Activated naive CD4-positive, alpha-beta T cell treated with anti-CD3 and anti-CD28 coated beads, Interleukin-2, amount 50 U/mL, for 72 hours (primary cell): Measurements from ENCODE around the gene MAP7. TPM values are rescaled to one million over a fixed set of nuclear protein-coding genes. Genes with fewer than 3 reads are reported as not detected.
"Not testable (repeated sequence)": the region's sequence is repeated elsewhere in the genome, so short reads cannot be mapped to it uniquely, and the experiment has no call there.

ENCODE experiments used
- ATAC-seq, 2 donors: fragments of 150-1000 bp; cut with Tn5 transposase; 2 replicates each; pipeline ENCODE4 v1.10.0; 2021; ENCODE audit warnings: mild to moderate bottlenecking in 2 of 2, moderate library complexity in 2 of 2
- DNase-seq, 2 donors: peaks; one replicate each; pipeline ENCODE4 v3.0.0; 2021 to 2022; ENCODE audit warnings: low spot score in 2 of 2
- H3K27ac Mint-ChIP-seq, 2 donors: one replicate each; pipeline ENCODE4 v1.8.0; 2022; ENCODE audit warnings: mild to moderate bottlenecking in 2 of 2, mixed read lengths in 2 of 2
- H3K36me3 Mint-ChIP-seq, 2 donors: one replicate each; pipeline ENCODE4 v1.8.0; 2022; ENCODE audit warnings: mixed read lengths in 2 of 2
- H3K9me3 Mint-ChIP-seq, 2 donors: one replicate each; pipeline ENCODE4 v1.8.0; 2022; ENCODE audit warnings: mixed read lengths in 2 of 2
- total RNA-seq, 2 donors: library from RNA; stranded (reverse); gene quantifications; one replicate each; pipeline ENCODE4 v1.2.3, GENCODE V29; 2022

MAP7 gene
- total RNA-seq, 2 donors from 2014 or later = 1.3 to 2.7 TPM

- Mint-ChIP-seq H3K9me3 (no peaks in the 10 kb centered on the region), H3K27ac (no peak overlapping the region), H3K36me3 (no peaks in the 10 kb centered on the region)
- no peak for DNase-seq
- no peak for ATAC-seq
These were observed 47.4 kb downstream of the MAP7 start for GRCh38 chr6:136502786-136503185.

- Mint-ChIP-seq H3K36me3 (no peaks in the 10 kb centered on the region), H3K9me3 (no peaks in the 10 kb centered on the region), H3K27ac (no peak overlapping the region)
- DNase-seq = no peak
- ATAC-seq = no peak
These were observed 48.7 kb downstream of the MAP7 start for GRCh38 chr6:136501514-136501913.

- ATAC-seq = no peak
- Mint-ChIP-seq H3K36me3 (no peaks in the 10 kb centered on the region), H3K27ac (no peak overlapping the region), H3K9me3 (no peaks in the 10 kb centered on the region)
- no peak for DNase-seq
These were observed 49.1 kb downstream of the MAP7 start for GRCh38 chr6:136501096-136501495.

- Mint-ChIP-seq H3K27ac (no peak overlapping the region), H3K36me3 (no peaks in the 10 kb centered on the region), H3K9me3 (no peaks in the 10 kb centered on the region)
- no peak for DNase-seq
- no peak for ATAC-seq
These were observed 49.8 kb downstream of the MAP7 start for GRCh38 chr6:136500414-136500813.

GRCh38 chr6:136499370-136499769 is 50.9 kb downstream of the MAP7 start:
- ATAC-seq (no peak), DNase-seq (no peak)
- H3K27ac Mint-ChIP-seq = peak overlapping the region in 1 of 2 donors; percentile 72
- H3K36me3 Mint-ChIP-seq = no peaks in the 10 kb centered on the region
- H3K9me3 Mint-ChIP-seq = no peaks in the 10 kb centered on the region

- DNase-seq, H3K27ac Mint-ChIP-seq, H3K36me3 Mint-ChIP-seq, H3K9me3 Mint-ChIP-seq, ATAC-seq: not testable (repeated sequence)
These were observed 53.8 kb downstream of the MAP7 start for GRCh38 chr6:136496449-136496848.

- H3K36me3 Mint-ChIP-seq = no peaks in the 10 kb centered on the region
- H3K27ac Mint-ChIP-seq = no peak overlapping the region
- H3K9me3 Mint-ChIP-seq = no peaks in the 10 kb centered on the region
- no peak for ATAC-seq
- DNase-seq = no peak
These were observed 55.5 kb downstream of the MAP7 start for GRCh38 chr6:136494710-136495109.

- Mint-ChIP-seq H3K9me3 (no peaks in the 10 kb centered on the region), H3K36me3 (no peaks in the 10 kb centered on the region), H3K27ac (no peak overlapping the region)
- no peak for ATAC-seq
- no peak for DNase-seq
These were observed 56.2 kb downstream of the MAP7 start for GRCh38 chr6:136494059-136494458.

- no peaks in the 10 kb centered on the region for H3K9me3 Mint-ChIP-seq
- no peak overlapping the region for H3K27ac Mint-ChIP-seq
- ATAC-seq (no peak), DNase-seq (no peak)
- H3K36me3 Mint-ChIP-seq = no peaks in the 10 kb centered on the region
These were observed 57.8 kb downstream of the MAP7 start for GRCh38 chr6:136492409-136492808.

- no peaks in the 10 kb centered on the region for H3K36me3 Mint-ChIP-seq
- DNase-seq (no peak), ATAC-seq (no peak)
- H3K9me3 Mint-ChIP-seq = no peaks in the 10 kb centered on the region
- no peak overlapping the region for H3K27ac Mint-ChIP-seq
These were observed 58.5 kb downstream of the MAP7 start for GRCh38 chr6:136491754-136492153.

GRCh38 chr6:136491251-136491650 is 59.0 kb downstream of the MAP7 start:
- H3K36me3 Mint-ChIP-seq = no peaks in the 10 kb centered on the region
- no peaks in the 10 kb centered on the region for H3K9me3 Mint-ChIP-seq
- DNase-seq = no peak
- no peak overlapping the region for H3K27ac Mint-ChIP-seq
- ATAC-seq = no peak

- H3K36me3 Mint-ChIP-seq, H3K27ac Mint-ChIP-seq, ATAC-seq, H3K9me3 Mint-ChIP-seq, DNase-seq: not testable (repeated sequence)
These were observed 60.6 kb downstream of the MAP7 start for GRCh38 chr6:136489689-136490033.

- no peak for ATAC-seq
- DNase-seq = no peak
- Mint-ChIP-seq H3K36me3 (no peaks in the 10 kb centered on the region), H3K27ac (no peak overlapping the region), H3K9me3 (no peaks in the 10 kb centered on the region)
These were observed 62.3 kb downstream of the MAP7 start for GRCh38 chr6:136487759-136488425.

GRCh38 chr6:136486357-136486756 is 63.9 kb downstream of the MAP7 start:
- no peak for DNase-seq
- no peak for ATAC-seq
- Mint-ChIP-seq H3K9me3 (no peaks in the 10 kb centered on the region), H3K36me3 (no peaks in the 10 kb centered on the region), H3K27ac (no peak overlapping the region)

- H3K27ac Mint-ChIP-seq = no peak overlapping the region
- DNase-seq (no peak), ATAC-seq (no peak)
- H3K36me3 Mint-ChIP-seq = no peaks in the 10 kb centered on the region
- H3K9me3 Mint-ChIP-seq = no peaks in the 10 kb centered on the region
These were observed 66.3 kb downstream of the MAP7 start for GRCh38 chr6:136483906-136484305.

- not testable (repeated sequence) for H3K9me3 Mint-ChIP-seq, ATAC-seq, H3K27ac Mint-ChIP-seq, H3K36me3 Mint-ChIP-seq, DNase-seq
These were observed 67.2 kb downstream of the MAP7 start for GRCh38 chr6:136483005-136483404.

GRCh38 chr6:136477548-136477947 is 72.7 kb downstream of the MAP7 start:
- Mint-ChIP-seq H3K27ac (no peak overlapping the region), H3K9me3 (peaks cover 0 to 4% of the 10 kb centered on the region in 2 donors), H3K36me3 (no peaks in the 10 kb centered on the region)
- DNase-seq (no peak), ATAC-seq (no peak)

GRCh38 chr6:136475686-136476085 is 74.5 kb downstream of the MAP7 start:
- no peak for ATAC-seq
- no peak overlapping the region for H3K27ac Mint-ChIP-seq
- no peak for DNase-seq
- no peaks in the 10 kb centered on the region for H3K36me3 Mint-ChIP-seq
- peaks cover 0 to 4% of the 10 kb centered on the region in 2 donors for H3K9me3 Mint-ChIP-seq

GRCh38 chr6:136474241-136474640 is 76.0 kb downstream of the MAP7 start:
- DNase-seq (no peak), ATAC-seq (no peak)
- H3K9me3 Mint-ChIP-seq = peaks cover 0 to 4% of the 10 kb centered on the region in 2 donors
- no peak overlapping the region for H3K27ac Mint-ChIP-seq
- H3K36me3 Mint-ChIP-seq = no peaks in the 10 kb centered on the region
